ENCODE measurements around the gene IGFBP2.

Gene IGFBP2

DNA sequence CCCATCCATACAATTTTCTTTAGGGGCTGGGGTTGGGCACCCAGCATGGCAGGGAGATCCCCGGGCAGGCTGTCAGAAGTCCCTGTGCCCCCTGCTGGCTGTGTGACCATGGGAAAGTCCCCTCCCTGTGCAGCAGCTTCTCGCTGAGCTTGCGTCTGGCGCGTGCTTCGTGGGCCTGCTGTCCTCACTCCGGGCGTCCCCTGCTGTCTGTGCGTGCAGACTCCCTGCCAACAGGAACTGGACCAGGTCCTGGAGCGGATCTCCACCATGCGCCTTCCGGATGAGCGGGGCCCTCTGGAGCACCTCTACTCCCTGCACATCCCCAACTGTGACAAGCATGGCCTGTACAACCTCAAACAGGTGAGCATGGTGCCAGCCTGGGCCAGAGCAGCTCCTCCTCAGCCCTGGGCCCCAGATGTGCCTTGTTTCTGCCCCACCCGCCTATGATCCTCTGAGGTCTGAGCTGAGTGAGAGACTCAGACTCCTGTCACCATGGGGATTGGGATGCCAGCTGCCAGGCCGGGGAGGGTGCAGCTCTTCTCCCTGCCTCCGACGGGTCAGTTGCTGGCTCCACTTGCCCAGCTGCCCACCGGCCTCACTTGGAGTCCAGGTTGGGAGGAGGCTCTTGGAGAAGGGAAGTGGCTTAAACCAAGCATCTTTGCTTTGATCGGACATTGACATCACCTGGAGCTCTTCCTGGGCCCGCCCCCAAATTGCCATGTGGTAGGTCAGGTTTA lies 28.6 kb downstream of the IGFBP2 start:
- DNase-seq (ENCODE audit: low read depth in 3 of 3) = no peak

DNA sequence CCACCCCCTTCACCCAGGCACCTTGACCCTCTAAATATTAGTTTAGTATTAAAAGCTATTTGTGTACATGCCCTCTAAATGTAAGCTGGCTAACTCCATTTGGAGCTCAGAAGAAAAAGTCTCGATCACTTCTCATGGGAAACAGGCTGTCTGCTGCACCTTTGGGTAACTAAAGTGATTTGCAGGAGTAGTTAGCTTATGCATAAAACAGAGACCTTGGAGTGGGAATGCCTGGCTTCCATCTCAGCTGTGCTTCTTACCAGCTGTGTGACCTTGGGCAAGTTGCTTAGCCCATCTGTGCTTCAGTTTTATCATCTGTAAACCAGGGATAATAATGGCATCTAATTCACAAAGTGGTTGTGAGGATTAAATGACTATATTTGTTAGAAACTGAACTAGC lies 29.9 kb downstream of the IGFBP2 start:
- DNase-seq (ENCODE audit: low read depth in 3 of 3) = no peak

DNA sequence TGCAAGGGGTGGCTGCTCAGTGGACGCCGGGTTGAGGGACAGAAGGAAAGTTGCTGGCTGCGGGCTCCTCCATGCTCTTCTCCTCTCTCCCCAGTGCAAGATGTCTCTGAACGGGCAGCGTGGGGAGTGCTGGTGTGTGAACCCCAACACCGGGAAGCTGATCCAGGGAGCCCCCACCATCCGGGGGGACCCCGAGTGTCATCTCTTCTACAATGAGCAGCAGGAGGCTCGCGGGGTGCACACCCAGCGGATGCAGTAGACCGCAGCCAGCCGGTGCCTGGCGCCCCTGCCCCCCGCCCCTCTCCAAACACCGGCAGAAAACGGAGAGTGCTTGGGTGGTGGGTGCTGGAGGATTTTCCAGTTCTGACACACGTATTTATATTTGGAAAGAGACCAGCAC lies 30.6 kb downstream of the IGFBP2 start:
- DNase-seq (ENCODE audit: low read depth in 3 of 3) = no peak

DNA sequence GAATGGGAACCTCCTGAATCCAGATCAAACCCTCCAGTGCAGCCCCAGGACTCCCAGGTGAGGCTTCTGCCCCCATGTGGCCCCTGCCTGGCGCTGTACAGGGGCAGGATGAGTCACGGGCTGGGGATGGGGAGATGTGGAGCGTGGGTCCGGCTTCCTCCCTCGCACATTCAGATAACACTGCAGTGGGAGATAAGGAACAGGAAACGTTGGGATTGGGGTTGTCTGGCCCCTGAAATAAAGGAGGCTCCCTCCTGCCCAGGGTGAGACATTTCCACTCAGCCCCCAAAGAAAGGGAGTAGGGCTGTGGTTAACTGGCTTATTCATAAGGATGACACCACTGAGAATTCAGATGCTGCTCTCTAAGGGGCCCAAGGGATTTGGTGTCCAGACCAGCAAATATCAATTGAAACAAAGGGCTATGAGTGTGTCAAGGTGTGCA lies 31.4 kb downstream of the IGFBP2 start:
- no peak for DNase-seq (ENCODE audit: low read depth in 3 of 3)

DNA sequence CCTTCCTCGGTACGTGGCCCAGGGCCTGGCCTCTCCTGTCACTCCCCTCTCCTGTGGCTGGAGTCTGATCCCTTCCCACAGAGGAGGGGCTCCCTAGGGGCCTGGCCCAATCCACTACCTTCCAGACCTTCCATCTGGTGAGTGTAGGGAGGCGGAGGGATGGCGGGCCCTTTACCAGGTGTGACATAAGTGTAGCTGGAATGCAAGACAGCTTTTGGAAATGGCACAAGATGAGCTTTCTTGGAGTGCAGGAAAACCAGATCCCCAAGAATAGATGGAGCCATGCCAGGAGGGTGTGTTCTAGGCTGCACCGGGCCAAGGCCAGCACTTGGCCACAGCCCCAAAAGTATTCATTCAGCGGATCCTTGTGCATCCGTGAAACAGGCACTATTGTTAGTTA lies 32.0 kb downstream of the IGFBP2 start:
- no peak for DNase-seq (ENCODE audit: low read depth in 3 of 3)

DNA sequence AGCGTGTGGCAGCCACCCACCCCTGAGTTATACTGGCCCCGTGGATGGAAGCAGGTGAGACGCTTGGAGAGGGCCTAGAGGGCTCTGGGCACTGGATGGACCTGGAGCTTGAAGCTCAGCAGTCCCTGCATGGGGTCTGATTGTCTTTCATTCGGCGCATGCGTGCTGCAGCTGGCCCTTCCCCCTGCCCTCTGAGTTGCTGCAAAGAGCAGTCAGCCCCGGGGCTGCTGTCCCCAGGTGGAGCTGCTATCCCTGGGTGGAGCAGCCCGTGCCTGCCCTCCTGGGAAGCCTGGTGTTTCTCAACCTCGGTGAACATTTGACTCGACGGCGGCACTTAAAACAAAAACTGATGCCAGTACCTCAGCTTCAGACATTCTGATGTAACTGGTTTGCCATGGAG lies 32.5 kb downstream of the IGFBP2 start:
- DNase-seq (ENCODE audit: low read depth in 3 of 3) = no peak

DNA sequence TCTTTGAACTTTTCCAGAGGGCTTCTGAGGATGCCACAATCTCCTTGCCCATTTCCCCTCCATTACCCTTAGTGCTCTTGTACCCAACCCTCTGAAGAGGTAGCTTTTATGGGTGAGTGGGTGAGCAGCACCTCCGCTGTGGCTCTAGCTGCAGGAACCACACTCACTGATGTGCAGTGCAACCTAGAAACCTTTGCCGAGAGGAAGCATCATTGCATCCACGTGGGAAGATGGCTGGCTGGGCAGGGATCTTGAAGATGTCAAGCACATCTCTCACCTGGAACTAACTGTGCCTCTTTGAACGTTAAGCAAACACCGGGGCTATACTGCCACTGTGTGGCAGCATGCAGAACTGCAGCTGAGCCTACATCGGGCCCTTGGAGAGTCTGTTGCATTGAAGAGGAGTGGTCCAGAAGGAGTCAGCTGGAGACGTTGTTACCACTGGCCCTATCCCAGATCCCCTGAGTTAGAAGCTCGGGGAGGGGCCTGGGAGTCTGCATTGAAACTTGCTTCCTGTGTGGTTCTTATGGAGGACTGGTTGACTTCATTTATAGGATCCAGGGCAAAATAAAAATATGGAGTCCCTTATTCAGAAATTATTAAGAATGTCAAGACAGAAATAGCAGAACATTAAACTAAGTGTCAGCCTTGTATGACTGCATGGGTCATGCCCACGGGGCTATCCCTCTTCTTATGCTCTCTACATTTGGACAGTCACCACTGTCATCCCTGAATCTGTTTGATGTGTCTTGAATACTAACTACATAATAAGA lies 33.4 kb downstream of the IGFBP2 start:
- DNase-seq (ENCODE audit: low read depth in 3 of 3) = peak; percentile 24 to 43 (median 31)

DNA sequence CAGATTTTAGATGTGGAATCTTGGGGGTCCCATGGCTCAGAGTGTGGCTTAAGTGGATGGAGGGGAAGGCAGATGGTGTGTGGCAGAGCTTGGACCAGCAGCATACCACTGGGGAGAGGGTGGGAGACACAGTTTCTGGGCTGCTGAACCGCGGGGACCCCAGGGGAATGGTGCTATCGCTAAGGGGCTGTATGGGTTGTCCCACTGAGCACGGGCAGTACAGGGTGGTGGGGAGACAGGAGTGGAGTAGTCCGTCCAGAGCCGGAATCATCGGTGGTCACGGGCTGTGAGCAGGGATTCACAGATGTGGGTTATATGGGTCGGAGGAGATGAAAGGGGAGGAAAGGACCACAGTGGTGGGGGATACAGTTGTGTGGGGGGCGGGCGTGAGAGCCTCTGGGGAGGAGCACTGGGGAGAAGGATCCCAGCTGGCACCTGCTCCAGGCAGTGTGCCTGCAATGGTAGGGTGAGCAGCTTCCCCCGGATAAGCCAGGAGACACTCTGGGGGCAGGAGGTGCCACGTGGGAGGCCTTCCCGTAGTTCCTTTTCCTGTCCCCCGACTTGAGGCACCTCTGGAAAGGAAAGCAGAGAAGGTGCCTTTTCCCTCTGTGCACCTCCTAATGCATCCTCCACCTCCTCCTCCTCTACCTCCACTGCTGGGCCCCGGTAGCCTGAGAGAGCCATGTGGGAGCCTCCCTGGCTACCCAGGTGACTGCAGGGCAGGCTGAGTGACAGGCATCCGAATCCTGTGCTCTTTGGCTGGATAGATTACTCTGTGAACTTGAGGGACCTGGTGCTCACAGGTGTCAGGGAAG lies 37.3 kb downstream of the IGFBP2 start:
- no peak for DNase-seq (ENCODE audit: low read depth in 3 of 3)

DNA sequence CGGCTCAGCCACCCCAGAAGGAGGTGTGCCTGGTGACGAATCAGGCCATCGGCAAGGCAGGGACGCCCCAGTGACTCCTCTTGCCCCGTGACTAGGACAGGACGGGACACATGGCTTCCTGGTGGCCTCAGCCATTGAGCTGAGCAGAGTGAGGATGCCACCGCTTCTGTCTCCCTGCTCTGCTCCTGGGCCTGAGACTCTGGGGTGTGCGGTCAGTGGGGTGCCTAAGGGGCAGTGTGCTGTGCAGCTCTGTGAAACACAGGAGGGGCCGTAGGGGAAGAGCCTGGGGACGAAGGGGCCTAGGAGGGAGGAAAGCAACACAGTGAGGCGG lies 37.8 kb downstream of the IGFBP2 start:
- DNase-seq (ENCODE audit: low read depth in 3 of 3) = no peak

DNA sequence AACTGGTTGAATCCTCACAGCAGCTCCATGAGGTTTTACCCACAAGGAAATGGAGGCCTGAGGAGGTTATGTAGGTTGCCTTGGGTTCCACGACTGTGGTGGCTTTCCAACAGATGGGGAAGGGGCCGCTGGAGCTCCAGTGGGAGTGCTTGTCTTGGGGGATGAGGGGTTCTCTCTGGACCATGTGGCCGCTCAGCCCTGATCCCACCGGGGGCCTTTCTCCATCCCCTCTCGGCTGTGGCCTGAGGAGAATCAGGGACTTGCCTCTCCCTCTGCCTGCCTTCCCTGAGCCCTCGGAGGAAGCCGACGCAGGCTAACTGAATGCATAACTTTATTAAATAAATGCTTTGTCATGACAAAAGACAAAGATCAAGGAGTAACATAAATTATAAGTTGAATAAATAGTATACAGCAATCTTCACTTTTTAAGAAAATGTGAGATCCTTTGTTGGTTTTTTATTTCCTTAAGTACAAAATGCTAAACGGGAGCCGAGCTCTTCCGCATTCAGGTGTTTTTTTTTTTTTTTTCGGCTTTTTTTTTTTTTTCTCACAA lies 38.6 kb downstream of the IGFBP2 start:
- DNase-seq (ENCODE audit: low read depth in 3 of 3) = no peak

DNA sequence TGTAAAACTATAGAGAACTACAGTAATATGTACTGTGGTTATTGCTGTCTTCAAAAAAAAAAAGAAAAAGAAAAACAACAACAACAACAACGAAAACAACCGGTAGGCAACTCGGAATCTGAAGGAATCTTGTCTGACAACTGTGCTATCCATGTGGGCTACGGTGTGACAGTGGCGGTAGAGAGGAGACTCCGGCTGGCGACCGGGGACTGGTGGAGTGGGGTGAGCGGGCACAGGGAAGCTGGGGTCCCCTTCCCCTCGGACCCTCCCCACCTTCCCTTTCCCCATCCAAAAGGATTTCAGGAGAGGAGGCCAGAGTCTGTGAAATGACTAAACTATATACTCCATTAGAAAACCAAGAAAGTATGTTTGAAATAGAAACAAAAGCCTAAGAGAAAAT lies 39.2 kb downstream of the IGFBP2 start:
- DNase-seq (ENCODE audit: low read depth in 3 of 3) = no peak

DNA sequence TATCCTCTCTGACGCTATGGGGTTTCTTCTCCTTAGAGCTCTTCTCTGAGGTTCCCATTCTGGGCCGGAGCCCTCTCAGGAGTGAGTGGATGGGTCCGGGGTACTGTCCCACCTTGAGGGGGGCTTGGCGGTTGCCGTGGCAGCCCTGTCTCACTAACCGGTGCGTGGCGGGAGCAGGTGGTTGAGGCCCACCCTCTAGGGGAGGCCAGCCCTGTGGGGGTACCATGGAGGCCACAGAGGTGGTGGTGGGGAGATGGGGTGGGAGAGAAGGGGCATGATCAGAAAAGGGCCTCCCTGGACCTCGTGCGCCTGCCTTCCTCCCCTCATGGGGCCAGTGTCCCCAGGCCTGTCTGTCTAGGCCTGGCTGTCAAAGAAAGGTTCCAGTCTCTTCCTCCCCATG lies 39.8 kb downstream of the IGFBP2 start:
- DNase-seq (ENCODE audit: low read depth in 3 of 3) = no peak

DNA sequence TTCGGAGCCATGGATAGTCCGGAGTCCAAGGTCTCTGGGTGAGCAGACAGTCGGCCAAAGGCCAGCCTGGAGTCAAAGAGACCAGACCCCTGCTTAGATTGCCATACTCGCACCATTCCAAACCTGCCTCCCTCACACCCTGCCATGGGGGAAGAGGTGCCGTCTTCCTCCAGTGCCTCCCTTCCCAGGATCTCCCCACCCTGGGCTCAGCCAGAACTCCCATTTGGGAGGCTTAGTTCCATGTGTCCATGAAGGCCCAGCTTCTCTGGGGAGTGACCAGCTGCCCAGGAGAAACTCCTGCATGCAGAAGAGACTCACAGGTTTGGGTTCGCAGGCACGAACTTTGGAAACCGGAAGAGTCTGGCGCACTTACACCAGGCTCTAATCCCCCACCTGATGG lies 40.4 kb downstream of the IGFBP2 start:
- no peak for DNase-seq (ENCODE audit: low read depth in 3 of 3)

DNA sequence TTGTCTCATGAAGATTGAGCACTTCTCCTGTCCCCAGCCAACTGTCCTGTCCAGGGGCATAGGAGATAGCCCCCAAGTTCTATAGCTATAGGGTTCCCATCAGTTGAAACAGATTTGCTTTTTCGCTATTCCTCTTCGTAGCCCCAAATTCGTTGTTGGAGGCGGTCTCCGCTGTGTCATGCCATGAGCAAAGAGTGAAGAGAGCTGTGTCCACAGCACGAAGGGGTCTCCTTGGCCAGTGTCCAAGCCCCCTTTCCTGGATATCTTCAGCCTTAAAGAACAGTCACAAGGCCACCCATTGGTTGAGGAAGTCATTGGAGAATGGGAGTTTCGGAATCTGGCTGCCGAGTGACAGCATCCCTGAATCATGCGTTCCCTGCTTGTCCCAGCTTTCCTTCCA lies 41.2 kb downstream of the IGFBP2 start:
- no peak for DNase-seq (ENCODE audit: low read depth in 3 of 3)

DNA sequence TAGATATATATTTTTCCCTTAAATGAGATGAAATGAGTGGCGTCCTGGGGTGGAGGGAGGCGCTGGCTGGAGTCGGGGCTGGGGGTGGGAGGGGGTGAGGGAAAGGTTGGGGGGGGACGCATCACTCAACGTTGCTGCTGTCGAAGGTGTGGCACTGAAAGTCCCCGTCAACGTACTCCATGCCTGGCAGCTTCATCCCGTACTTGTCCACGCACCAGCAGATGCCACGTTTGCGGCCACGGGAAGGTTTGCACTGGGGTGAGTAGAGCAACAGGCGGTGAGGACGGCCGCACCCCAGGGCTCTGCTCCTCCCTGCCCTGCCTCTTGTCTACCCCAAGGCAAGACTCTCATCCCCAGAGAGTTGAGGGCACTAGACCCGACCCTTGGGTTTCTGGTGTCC lies 43.4 kb downstream of the IGFBP2 start:
- no peak for DNase-seq (ENCODE audit: low read depth in 3 of 3)

DNA sequence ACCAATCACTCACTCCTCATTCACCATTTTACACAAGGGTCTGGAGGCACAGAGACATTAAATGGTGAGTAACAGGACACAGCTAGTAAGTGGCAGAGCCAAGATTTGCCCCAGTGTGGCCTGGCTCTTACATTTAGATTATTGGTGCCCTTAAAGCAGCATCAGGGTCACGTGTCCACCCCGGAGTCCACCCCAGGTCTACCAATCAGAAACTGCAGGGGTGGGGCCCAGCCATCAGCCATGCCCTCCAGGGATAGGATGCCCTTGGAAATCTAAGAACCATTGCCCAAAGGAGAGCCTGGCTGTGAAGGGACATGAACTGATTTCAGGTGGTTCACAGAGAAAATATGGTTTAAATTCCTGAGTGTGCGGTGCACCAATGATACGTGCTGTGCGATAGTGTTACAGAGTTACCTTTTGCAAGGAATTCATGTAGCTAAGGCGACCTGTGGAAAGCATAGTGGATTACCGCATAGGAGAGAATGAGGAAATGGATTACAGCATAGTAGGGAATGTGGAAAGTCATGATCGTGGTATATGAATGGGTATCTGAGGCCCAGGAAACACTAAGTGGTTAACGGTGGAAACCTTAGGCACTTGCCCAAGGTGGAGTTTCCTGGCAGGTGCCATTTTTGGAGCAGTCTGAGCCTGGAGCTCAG lies 44.3 kb downstream of the IGFBP2 start:
- no peak for DNase-seq (ENCODE audit: low read depth in 3 of 3)

DNA sequence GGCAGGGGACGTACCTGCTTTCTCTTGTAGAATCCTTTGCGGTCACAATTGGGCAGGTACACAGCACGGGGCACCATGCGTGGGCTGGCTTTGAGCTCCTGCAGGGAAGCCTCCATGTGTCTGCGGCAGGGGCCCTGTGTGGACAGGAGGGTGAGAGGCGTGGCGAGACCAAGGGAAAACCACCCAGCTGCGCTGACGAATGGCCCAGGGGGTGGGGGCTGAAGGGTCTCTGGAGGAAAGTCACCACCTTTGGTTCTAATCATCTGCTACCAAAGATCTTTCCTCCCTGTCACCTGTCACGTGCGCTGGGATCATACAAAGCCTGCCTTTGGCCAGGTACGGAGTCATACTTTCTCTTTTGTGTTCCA lies 44.9 kb downstream of the IGFBP2 start:
- DNase-seq (ENCODE audit: low read depth in 3 of 3) = no peak

DNA sequence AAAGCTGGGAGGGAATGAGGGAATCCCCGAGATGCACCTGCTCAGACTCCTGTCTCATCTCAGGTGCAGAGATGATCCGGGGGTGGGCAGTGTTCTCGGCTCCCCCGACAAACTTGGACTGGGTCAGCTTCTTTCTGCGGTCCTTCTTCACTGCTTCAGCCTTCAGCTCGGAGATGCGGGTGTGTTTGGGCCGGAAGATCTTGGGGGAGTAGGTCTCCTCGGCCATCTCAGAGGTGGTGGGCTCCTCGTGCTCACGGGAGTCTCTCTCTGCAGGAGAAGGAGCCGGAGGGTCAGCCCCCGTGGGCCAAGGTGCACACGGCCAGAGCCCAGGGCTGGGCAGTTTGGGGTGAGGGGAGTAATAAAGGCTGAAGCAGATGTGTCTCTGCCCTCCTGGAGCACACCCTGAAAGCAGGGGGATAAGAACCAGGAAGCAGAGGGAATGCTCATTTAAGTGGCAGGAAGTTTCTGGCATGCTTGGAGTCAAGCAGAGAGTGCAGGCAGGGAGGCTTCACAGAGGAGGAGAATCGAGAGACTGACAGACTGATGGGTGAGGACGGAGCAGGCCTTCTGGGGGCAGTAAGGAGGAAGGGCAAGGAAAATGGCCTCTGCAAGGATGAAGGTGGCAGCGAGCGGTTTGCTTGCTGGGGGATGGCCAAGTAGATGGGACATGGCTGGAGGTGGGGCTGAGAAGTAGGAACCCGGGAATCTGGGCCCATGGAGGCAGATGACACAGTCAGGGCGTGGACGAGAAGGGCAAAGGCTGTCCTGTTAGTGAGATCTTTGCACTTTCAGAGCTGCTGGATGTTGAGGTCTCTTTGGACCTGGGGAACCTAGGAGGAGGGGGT lies 45.8 kb downstream of the IGFBP2 start:
- no peak for DNase-seq (ENCODE audit: low read depth in 3 of 3)

DNA sequence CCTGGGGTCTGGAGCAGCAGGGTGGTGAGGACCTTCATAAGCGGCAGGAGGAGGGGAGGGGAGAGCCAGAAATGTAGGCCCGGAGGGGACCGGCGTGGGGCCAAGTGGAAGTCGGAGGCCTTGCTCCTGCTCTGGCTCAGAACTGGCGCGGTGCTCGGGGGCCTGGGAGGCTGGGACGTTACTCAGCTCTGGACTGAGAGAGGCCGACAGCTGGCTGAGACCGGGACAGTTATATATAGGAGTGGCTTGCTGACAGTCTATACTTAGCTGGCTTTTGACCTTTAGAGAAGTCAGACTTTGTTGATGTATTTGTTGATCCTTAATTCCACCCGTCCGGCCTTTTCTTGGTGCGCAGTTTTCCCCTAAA lies 46.4 kb downstream of the IGFBP2 start:
- DNase-seq (ENCODE audit: low read depth in 3 of 3) = no peak

DNA sequence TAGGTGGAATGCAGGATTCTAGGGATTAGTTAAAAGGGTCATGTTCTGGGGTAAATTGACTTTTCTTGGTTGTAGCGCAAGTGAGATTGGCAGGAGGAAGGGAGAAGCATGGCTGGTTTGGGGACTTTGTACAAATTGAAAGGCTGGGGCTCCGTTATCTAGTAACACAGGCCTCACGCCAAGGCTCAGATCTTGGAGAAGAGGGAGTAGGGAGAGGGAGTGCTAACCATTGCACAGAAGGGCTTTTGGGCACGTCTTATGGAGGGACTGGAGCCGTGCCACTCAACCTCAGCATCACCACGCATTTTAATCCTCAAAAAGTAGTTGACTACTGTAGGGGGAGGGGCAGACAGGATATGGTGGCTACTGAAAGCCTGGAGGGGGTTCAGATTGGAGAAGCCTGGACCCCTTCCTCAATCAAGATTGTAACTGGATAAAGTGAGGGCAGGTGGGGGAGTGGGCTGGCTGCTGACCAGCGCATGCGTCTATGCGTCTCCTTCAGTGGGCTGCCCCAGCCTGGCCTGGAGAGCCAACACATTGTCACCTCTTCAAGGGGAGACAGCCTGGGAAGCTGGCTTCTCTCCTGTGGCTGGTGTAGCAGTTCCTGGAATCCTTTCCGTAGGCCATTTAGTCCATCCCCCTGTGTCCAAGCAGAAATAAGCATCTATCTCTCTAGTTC lies 47.9 kb downstream of the IGFBP2 start:
- no peak for DNase-seq (ENCODE audit: low read depth in 3 of 3)

DNA sequence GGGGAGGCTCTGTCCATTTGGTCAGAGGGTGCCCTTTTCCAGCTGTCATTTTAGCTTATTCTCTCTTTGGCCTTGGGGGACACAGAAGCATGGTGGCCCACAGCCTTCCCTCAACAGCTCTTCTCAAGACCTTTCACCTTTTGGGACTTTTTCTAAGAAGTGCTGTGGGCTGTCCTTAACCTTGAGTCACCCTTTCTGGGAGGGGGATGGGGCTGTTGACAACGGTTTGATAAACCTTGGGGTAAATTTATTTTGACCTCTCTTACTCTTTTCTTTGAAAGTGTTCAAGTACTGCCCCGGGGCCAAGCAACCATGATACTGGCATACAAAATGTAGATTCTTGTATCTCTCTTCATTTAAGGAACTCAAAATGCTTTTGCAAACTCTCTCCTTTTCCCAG lies 48.5 kb downstream of the IGFBP2 start:
- no peak for DNase-seq (ENCODE audit: low read depth in 3 of 3)
